ENCODE data around the gene NFIX. TPM values are rescaled to one million over a fixed set of nuclear protein-coding genes. Genes with fewer than 3 reads are reported as not detected.

The NFIX gene
- total and polyA plus RNA-seq, 2 donors (not counting 3 experiments of a cell fraction or from before 2014, with no cell fraction given) = 9.8 to 37.7 TPM

- Histone ChIP-seq H4K20me1 (replicated peaks; ENCODE audit: control insufficient read depth, extremely low read depth, insufficient read depth, low read length) (peaks cover 2% of the 10 kb centered on the region), H3K27ac (ENCODE audit: insufficient read depth, low read depth, low read length) (no peak overlapping the region), H3K9me3 (replicated peaks; ENCODE audit: control insufficient read depth, insufficient read depth, low read length) (no peaks in the 10 kb centered on the region), H3K4me3 (replicated peaks in 1 of 3; ENCODE audit: insufficient read depth in 1 of 3, low read depth in 1 of 3, low read length in 3 of 3) (no peak overlapping the region), H3K27me3 (ENCODE audit: control insufficient read depth in 2 of 2, insufficient read depth in 2 of 2, low read length in 2 of 2) (no peaks in the 10 kb centered on the region), H3K9ac (replicated peaks; ENCODE audit: extremely low read depth, insufficient read depth, low read length) (no peak overlapping the region), H3K36me3 (ENCODE audit: control insufficient read depth in 2 of 2, extremely low read depth in 1 of 2, insufficient read depth in 2 of 2, low read length in 2 of 2) (peaks cover 9 to 35% of the 10 kb centered on the region in 2 experiments), H2AFZ (ENCODE audit: low read depth, low read length) (no peak overlapping the region), H3K4me2 (ENCODE audit: insufficient read depth, low read length) (no peak overlapping the region), H3K9me1 (replicated peaks; ENCODE audit: control insufficient read depth, extremely low read depth, insufficient read depth, low read length) (no peaks in the 10 kb centered on the region), H3K4me1 (ENCODE audit: control insufficient read depth, extremely low read depth, insufficient read depth, low read length) (no peaks in the 10 kb centered on the region), H3K79me2 (ENCODE audit: control insufficient read depth, insufficient read depth, low read length) (peaks cover 58% of the 10 kb centered on the region)
- ChIA-PET CTCF (interaction anchor here (0.7 to 2.3 kb wide), 4 partner anchors 13 to 156 kb away, joined by 3 to 7 read pairs (median 4); no protein-coding TSS in a partner anchor), POLR2A (interaction anchor here (1.1 kb wide), 1 partner anchor 31 kb away, joined by 3 read pairs; no protein-coding TSS in a partner anchor)
- BruUV-seq (replicated peaks) = no TSS peak
- intact Hi-C loops (cut with micrococcal nuclease) = no loop called here
- peak; percentile 25 for DNase-seq (ENCODE audit: low read depth, low spot score)
- peak; percentile 70 for FAIRE-seq
- TF ChIP-seq EZH2 (IDR thresholded peaks at IDR 0.05; ENCODE audit: borderline replicate concordance, low read depth, low read length, severe bottlenecking) = no peak
- no peak for TF ChIP-seq MYC (IDR thresholded peaks at IDR 0.05; ENCODE audit: low read depth, low read length)
- no peak for TF ChIP-seq POLR2A (IDR thresholded peaks at IDR 0.05; ENCODE audit: low read depth, low read length)
- no peak for TF ChIP-seq GATA2 (IDR thresholded peaks at IDR 0.05; ENCODE audit: insufficient read depth, insufficient read length, low read depth, low read length)
- TF ChIP-seq MAX (IDR thresholded peaks at IDR 0.05; ENCODE audit: insufficient read depth, insufficient read length) = no peak
- no peak for TF ChIP-seq JUN (IDR thresholded peaks at IDR 0.05; ENCODE audit: borderline replicate concordance, insufficient read depth, insufficient read length, low read depth)
- dilution Hi-C loops (cut with MboI; ENCODE audit: extremely low pct_ligation_motif_present, low sequenced_read_pairs) = no loop called here
These were observed 138.1 kb downstream of the NFIX start for GRCh38 chr19:13133241-13133870.

- dilution Hi-C loops (cut with MboI; ENCODE audit: extremely low pct_ligation_motif_present, low sequenced_read_pairs) = no loop called here
- Histone ChIP-seq H3K27ac (ENCODE audit: insufficient read depth, low read depth, low read length) (no peak overlapping the region), H3K79me2 (ENCODE audit: control insufficient read depth, insufficient read depth, low read length) (peaks cover 45% of the 10 kb centered on the region), H3K36me3 (ENCODE audit: control insufficient read depth in 2 of 2, extremely low read depth in 1 of 2, insufficient read depth in 2 of 2, low read length in 2 of 2) (peaks cover 12 to 36% of the 10 kb centered on the region in 2 experiments), H3K27me3 (ENCODE audit: control insufficient read depth in 2 of 2, insufficient read depth in 2 of 2, low read length in 2 of 2) (no peaks in the 10 kb centered on the region), H3K4me1 (ENCODE audit: control insufficient read depth, extremely low read depth, insufficient read depth, low read length) (no peaks in the 10 kb centered on the region), H3K9me1 (replicated peaks; ENCODE audit: control insufficient read depth, extremely low read depth, insufficient read depth, low read length) (no peaks in the 10 kb centered on the region), H3K4me3 (replicated peaks in 1 of 3; ENCODE audit: insufficient read depth in 1 of 3, low read depth in 1 of 3, low read length in 3 of 3) (no peak overlapping the region), H2AFZ (ENCODE audit: low read depth, low read length) (no peak overlapping the region), H3K4me2 (ENCODE audit: insufficient read depth, low read length) (no peak overlapping the region), H3K9ac (replicated peaks; ENCODE audit: extremely low read depth, insufficient read depth, low read length) (no peak overlapping the region), H4K20me1 (replicated peaks; ENCODE audit: control insufficient read depth, extremely low read depth, insufficient read depth, low read length) (peaks cover 2% of the 10 kb centered on the region), H3K9me3 (replicated peaks; ENCODE audit: control insufficient read depth, insufficient read depth, low read length) (no peaks in the 10 kb centered on the region)
- intact Hi-C loops (cut with micrococcal nuclease) = no loop called here
- no peak for TF ChIP-seq MYC (IDR thresholded peaks at IDR 0.05; ENCODE audit: low read depth, low read length)
- no peak for TF ChIP-seq JUN (IDR thresholded peaks at IDR 0.05; ENCODE audit: borderline replicate concordance, insufficient read depth, insufficient read length, low read depth)
- no peak for TF ChIP-seq POLR2AphosphoS5 (IDR thresholded peaks at IDR 0.05; ENCODE audit: insufficient read depth, low read depth, low read length)
- no peak for TF ChIP-seq GATA2 (IDR thresholded peaks at IDR 0.05; ENCODE audit: insufficient read depth, insufficient read length, low read depth, low read length)
- no peak for TF ChIP-seq FOS (IDR thresholded peaks at IDR 0.05; ENCODE audit: borderline replicate concordance, insufficient read depth, low read length)
- TF ChIP-seq CTCF (IDR thresholded peaks at IDR 0.05; ENCODE audit: extremely low read depth in 1 of 2, insufficient read depth in 1 of 2, low read depth in 1 of 2, low read length in 2 of 2) = no peak
- no peak for TF ChIP-seq POLR2A (IDR thresholded peaks at IDR 0.05; ENCODE audit: low read depth, low read length)
- TF ChIP-seq MAX (IDR thresholded peaks at IDR 0.05; ENCODE audit: insufficient read depth, insufficient read length) = no peak
- TF ChIP-seq EZH2 (IDR thresholded peaks at IDR 0.05; ENCODE audit: borderline replicate concordance, low read depth, low read length, severe bottlenecking) = no peak
- no TSS peak for BruUV-seq (replicated peaks)
- CTCF ChIA-PET = no interaction called here
- POLR2A ChIA-PET = no interaction called here
- no peak for FAIRE-seq
- DNase-seq (ENCODE audit: low read depth, low spot score) = no peak
These were observed 139.4 kb downstream of the NFIX start for GRCh38 chr19:13134626-13135025.

All from endothelial cell of umbilical vein (primary cell).